Vagina (tissue), 2 donors: ENCODE results near the gene NCEH1. TPM values are rescaled to one million over a fixed set of nuclear protein-coding genes. Genes with fewer than 3 reads are reported as not detected.
"Not testable (repeated sequence)": the region's sequence is repeated elsewhere in the genome, so short reads cannot be mapped to it uniquely, and the experiment has no call there.

Source experiments
- DNase-seq, 2 donors: peaks; one replicate each; pipeline ENCODE4 v3.0.0-alpha.2; 2017; ENCODE audit errors: extremely low spot score in 2 of 2
- H3K27ac ChIP-seq: fragments of 200-600 bp; sonication (generic); one replicate; pipeline ENCODE4 v1.5.1; 2019
- H3K27me3 ChIP-seq: fragments of 200-600 bp; sonication (generic); one replicate; pipeline ENCODE4 v1.5.1; 2019
- H3K36me3 ChIP-seq, 2 donors: fragments of 200-600 bp; sonication (generic); one replicate each; pipeline ENCODE4 v1.5.1; 2017 to 2019
- H3K4me1 ChIP-seq: fragments of 200-600 bp; sonication (generic); one replicate; pipeline ENCODE4 v1.5.1; 2019
- H3K4me3 ChIP-seq, 2 donors: fragments of 200-600 bp; sonication (generic); 1 replicate in 1 of 2; 2 replicates in 1 of 2; pipeline ENCODE4 v1.5.1; 2016 to 2019
- H3K9me3 ChIP-seq: fragments of 200-600 bp; sonication (generic); one replicate; pipeline ENCODE4 v1.5.1; 2019
- CTCF ChIP-seq, 3 experiments: fragments of 450-650 bp in 2 of 3; fragments of 200-600 bp in 1 of 3; sonication (generic) in 1 of 3; IDR thresholded peaks; one replicate each; pipeline ENCODE4 v1.5.1; 2017 to 2019; ENCODE audit warnings: antibody characterized with exemption in 3 of 3, mild to moderate bottlenecking in 2 of 3, moderate library complexity in 2 of 3
- POLR2A ChIP-seq, 2 donors: fragments of 450-650 bp; IDR thresholded peaks; one replicate each; pipeline ENCODE4 v1.6.1; 2017; ENCODE audit warnings: antibody characterized with exemption in 2 of 2, mild to moderate bottlenecking in 2 of 2, moderate library complexity in 2 of 2
- POLR2AphosphoS5 ChIP-seq, 2 donors: sonication (generic); formaldehyde crosslinking; IDR thresholded peaks; one replicate each; pipeline ENCODE4 v1.9.0; 2017; ENCODE audit warnings: antibody characterized with exemption in 2 of 2, mild to moderate bottlenecking in 2 of 2, low read depth in 1 of 2; ENCODE audit not compliant: insufficient read depth in 1 of 2
- intact Hi-C: fragments of 100-400 bp; cut with DNase I; formaldehyde crosslinking; loops from one replicate; pipeline ENCODE4 v1.15.1; 2023
- total RNA-seq: library from RNA; depleted of rRNA; stranded (reverse); fragments of >200 nt; gene quantifications from one replicate; pipeline ENCODE4 v1.2.3, GENCODE V29; 2016

NCEH1 gene
- total RNA-seq, 1 donor from 2014 or later = 7.4 TPM

- H3K27ac ChIP-seq = no peak overlapping the region
- TF ChIP-seq POLR2A (IDR thresholded peaks at IDR 0.05) (no peak), POLR2AphosphoS5 (IDR thresholded peaks at IDR 0.05; ENCODE audit: insufficient read depth in 1 of 2, low read depth in 1 of 2) (no peak), CTCF (IDR thresholded peaks at IDR 0.05) (no peak)
- H3K4me3 ChIP-seq = peak overlapping the region; percentile 67 to 68
- no peaks in the 10 kb centered on the region for H3K27me3 ChIP-seq
- no peaks in the 10 kb centered on the region for H3K9me3 ChIP-seq
- no peaks in the 10 kb centered on the region for H3K36me3 ChIP-seq
- intact Hi-C loops = no loop called here
- H3K4me1 ChIP-seq = peaks cover 29% of the 10 kb centered on the region
- DNase-seq = no peak
Observed at GRCh38 chr3:172708921-172709773, 1.7 kb downstream of the NCEH1 start.

GRCh38 chr3:172707967-172708366 is 2.9 kb downstream of the NCEH1 start:
- Histone ChIP-seq H3K27ac (no peak overlapping the region), H3K36me3 (no peaks in the 10 kb centered on the region), H3K9me3 (no peaks in the 10 kb centered on the region), H3K27me3 (no peaks in the 10 kb centered on the region), H3K4me1 (peaks cover 29% of the 10 kb centered on the region), H3K4me3 (no peak overlapping the region)
- no peak for DNase-seq
- TF ChIP-seq POLR2A (IDR thresholded peaks at IDR 0.05) (no peak), POLR2AphosphoS5 (IDR thresholded peaks at IDR 0.05; ENCODE audit: insufficient read depth in 1 of 2, low read depth in 1 of 2) (no peak)
- intact Hi-C loops = no loop called here

- intact Hi-C loops = no loop called here
- no peaks in the 10 kb centered on the region for H3K27me3 ChIP-seq
- DNase-seq = no peak
- no peak overlapping the region for H3K27ac ChIP-seq
- no peak overlapping the region for H3K4me3 ChIP-seq
- TF ChIP-seq POLR2AphosphoS5 (IDR thresholded peaks at IDR 0.05; ENCODE audit: insufficient read depth in 1 of 2, low read depth in 1 of 2) (no peak), POLR2A (IDR thresholded peaks at IDR 0.05) (no peak), CTCF (IDR thresholded peaks at IDR 0.05) (no peak)
- no peaks in the 10 kb centered on the region for H3K9me3 ChIP-seq
- H3K4me1 ChIP-seq = peaks cover 29% of the 10 kb centered on the region
- no peaks in the 10 kb centered on the region for H3K36me3 ChIP-seq
Observed at GRCh38 chr3:172707030-172707429, 3.8 kb downstream of the NCEH1 start.

GRCh38 chr3:172705170-172705569 is 5.7 kb downstream of the NCEH1 start:
- intact Hi-C loops = no loop called here
- H3K27ac ChIP-seq = no peak overlapping the region
- no peak overlapping the region for H3K4me3 ChIP-seq
- no peak for DNase-seq
- H3K27me3 ChIP-seq = no peaks in the 10 kb centered on the region
- no peaks in the 10 kb centered on the region for H3K9me3 ChIP-seq
- TF ChIP-seq POLR2AphosphoS5 (IDR thresholded peaks at IDR 0.05; ENCODE audit: insufficient read depth in 1 of 2, low read depth in 1 of 2) (no peak), POLR2A (IDR thresholded peaks at IDR 0.05) (no peak), CTCF (IDR thresholded peaks at IDR 0.05) (no peak)
- H3K4me1 ChIP-seq = peaks cover 23% of the 10 kb centered on the region
- H3K36me3 ChIP-seq = no peaks in the 10 kb centered on the region

- Histone ChIP-seq H3K36me3 (no peaks in the 10 kb centered on the region), H3K4me3 (no peak overlapping the region), H3K4me1 (peaks cover 17% of the 10 kb centered on the region), H3K27ac (no peak overlapping the region), H3K9me3 (no peaks in the 10 kb centered on the region), H3K27me3 (no peaks in the 10 kb centered on the region)
- DNase-seq = no peak
- no peak for TF ChIP-seq POLR2A (IDR thresholded peaks at IDR 0.05)
- no peak for TF ChIP-seq CTCF (IDR thresholded peaks at IDR 0.05)
- no peak for TF ChIP-seq POLR2AphosphoS5 (IDR thresholded peaks at IDR 0.05; ENCODE audit: insufficient read depth in 1 of 2, low read depth in 1 of 2)
- intact Hi-C loops = no loop called here
Observed at GRCh38 chr3:172704001-172704400, 6.9 kb downstream of the NCEH1 start.

DNA sequence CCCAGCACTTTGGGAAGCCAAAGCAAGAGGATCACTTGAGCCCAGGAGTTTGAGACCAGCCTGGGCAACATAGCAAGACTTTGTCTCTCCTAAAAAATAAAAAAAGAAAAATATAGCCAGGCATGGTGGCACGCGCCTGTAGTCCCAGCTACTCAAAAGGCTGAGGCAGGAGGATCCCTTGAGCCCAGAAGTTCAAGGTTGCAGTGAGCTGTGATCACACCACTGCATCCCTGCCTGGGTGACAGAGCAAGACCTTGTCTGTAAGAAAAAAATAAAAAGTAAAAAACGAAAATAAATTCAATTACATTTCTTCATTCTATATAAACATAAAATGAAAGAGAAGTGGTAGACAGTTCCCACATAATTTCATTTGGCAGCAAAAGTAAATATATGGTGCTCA is 8.1 kb downstream of the NCEH1 start:
- intact Hi-C loops, H3K9me3 ChIP-seq, DNase-seq, H3K27me3 ChIP-seq, H3K36me3 ChIP-seq, H3K27ac ChIP-seq, H3K4me3 ChIP-seq: not testable (repeated sequence)
- H3K4me1 ChIP-seq = peaks cover 16% of the 10 kb centered on the region
